HG03469 (cell line): ENCODE results near the gene THRA.

ENCODE experiments used
- ATAC-seq: cut with Tn5 transposase; IDR thresholded peaks from one replicate; pipeline ENCODE4 v1.9.1; 2021; ENCODE audit warnings: mild to moderate bottlenecking, moderate library complexity, moderate number of reproducible peaks; ENCODE audit not compliant: unreplicated experiment

THRA gene

GRCh38 chr17:40063187-40063771 is 514 bp downstream of the THRA start:
- no peak for ATAC-seq

GRCh38 chr17:40063901-40064531 is 1.3 kb downstream of the THRA start:
- no peak for ATAC-seq

- no peak for ATAC-seq
Observed at GRCh38 chr17:40064971-40065768, 2.4 kb downstream of the THRA start.

- no peak for ATAC-seq
Observed at GRCh38 chr17:40065769-40066510, 3.2 kb downstream of the THRA start.

GRCh38 chr17:40067710-40068109 is 4.9 kb downstream of the THRA start:
- ATAC-seq, result no peak

- no peak for ATAC-seq
Observed at GRCh38 chr17:40068129-40068581, 5.4 kb downstream of the THRA start.

- ATAC-seq, result no peak
Observed at GRCh38 chr17:40068584-40068916, 5.8 kb downstream of the THRA start.

- ATAC-seq, result no peak
Observed at GRCh38 chr17:40068917-40069750, 6.4 kb downstream of the THRA start.

GRCh38 chr17:40069751-40070708 is 7.3 kb downstream of the THRA start:
- ATAC-seq, result no peak

- ATAC-seq, result no peak
Observed at GRCh38 chr17:40070709-40071312, 8.0 kb downstream of the THRA start.

- no peak for ATAC-seq
Observed at GRCh38 chr17:40071313-40072039, 8.7 kb downstream of the THRA start.

- ATAC-seq, result no peak
Observed at GRCh38 chr17:40072040-40072734, 9.4 kb downstream of the THRA start.

GRCh38 chr17:40072735-40073346 is 10.1 kb downstream of the THRA start:
- no peak for ATAC-seq

GRCh38 chr17:40073454-40074174 is 10.8 kb downstream of the THRA start:
- ATAC-seq, result no peak

GRCh38 chr17:40074175-40074512 is 11.4 kb downstream of the THRA start:
- no peak for ATAC-seq

GRCh38 chr17:40074871-40075200 is 12.1 kb downstream of the THRA start:
- ATAC-seq, result no peak
